Measurements from ENCODE around the gene PROSER2.

DNA sequence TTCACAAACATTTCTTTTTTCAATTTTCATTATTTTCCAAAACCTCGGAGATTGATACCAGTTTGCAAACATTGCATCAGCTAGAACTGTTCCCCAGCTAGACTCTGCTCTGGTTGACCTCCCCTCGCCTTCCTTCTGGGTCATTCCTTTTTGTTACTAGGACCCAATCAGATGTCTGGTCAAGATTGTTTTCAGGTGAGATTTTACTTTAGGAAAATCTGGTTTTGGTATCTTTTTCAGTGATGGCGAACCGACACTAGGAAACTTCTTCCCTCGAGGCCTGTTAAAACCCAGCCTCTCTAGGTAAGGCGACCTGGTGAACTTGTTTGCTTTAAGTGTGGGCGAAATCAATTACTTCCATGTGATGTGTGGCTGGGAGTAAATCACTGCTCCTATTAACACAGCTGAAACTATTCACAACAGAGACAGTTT lies 8.4 kb downstream of the PROSER2 start:
- TF ChIP-seq, protein P1, sequence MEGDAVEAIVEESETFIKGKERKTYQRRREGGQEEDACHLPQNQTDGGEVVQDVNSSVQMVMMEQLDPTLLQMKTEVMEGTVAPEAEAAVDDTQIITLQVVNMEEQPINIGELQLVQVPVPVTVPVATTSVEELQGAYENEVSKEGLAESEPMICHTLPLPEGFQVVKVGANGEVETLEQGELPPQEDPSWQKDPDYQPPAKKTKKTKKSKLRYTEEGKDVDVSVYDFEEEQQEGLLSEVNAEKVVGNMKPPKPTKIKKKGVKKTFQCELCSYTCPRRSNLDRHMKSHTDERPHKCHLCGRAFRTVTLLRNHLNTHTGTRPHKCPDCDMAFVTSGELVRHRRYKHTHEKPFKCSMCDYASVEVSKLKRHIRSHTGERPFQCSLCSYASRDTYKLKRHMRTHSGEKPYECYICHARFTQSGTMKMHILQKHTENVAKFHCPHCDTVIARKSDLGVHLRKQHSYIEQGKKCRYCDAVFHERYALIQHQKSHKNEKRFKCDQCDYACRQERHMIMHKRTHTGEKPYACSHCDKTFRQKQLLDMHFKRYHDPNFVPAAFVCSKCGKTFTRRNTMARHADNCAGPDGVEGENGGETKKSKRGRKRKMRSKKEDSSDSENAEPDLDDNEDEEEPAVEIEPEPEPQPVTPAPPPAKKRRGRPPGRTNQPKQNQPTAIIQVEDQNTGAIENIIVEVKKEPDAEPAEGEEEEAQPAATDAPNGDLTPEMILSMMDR (IDR thresholded peaks at IDR 0.05): no peak
- TF ChIP-seq POLR2A (IDR thresholded peaks at IDR 0.05; ENCODE audit: low read length) (no peak), RAD21 (conservative IDR thresholded peaks at IDR 0.05 in 1 of 2, IDR thresholded peaks at IDR 0.05 in 1 of 2) (no peak), CEBPB (IDR thresholded peaks at IDR 0.05) (no peak), GATA3 (IDR thresholded peaks at IDR 0.05; ENCODE audit: borderline replicate concordance) (no peak), EP300 (IDR thresholded peaks at IDR 0.05) (no peak), TP53 (CRISPR knock-in tag; IDR thresholded peaks at IDR 0.05) (no peak), RFX5 (IDR thresholded peaks at IDR 0.05) (no peak)

Data from A549 (cell line).